Epithelial cell of proximal tubule (primary cell): ENCODE measurements around the gene C14orf93. TPM values are rescaled to one million over a fixed set of nuclear protein-coding genes. Genes with fewer than 3 reads are reported as not detected.
"Not testable (repeated sequence)": the region's sequence is repeated elsewhere in the genome, so short reads cannot be mapped to it uniquely, and the experiment has no call there.

Source experiments
- DNase-seq: peaks from one replicate; pipeline ENCODE4 v3.0.0-alpha.2; 2011; ENCODE audit warnings: low read depth
- H3K4me3 ChIP-seq: 2 replicates; pipeline ENCODE4 v1.5.1; 2011; ENCODE audit warnings: low read depth, mild to moderate bottlenecking, low read length
- CTCF ChIP-seq: conservative IDR thresholded peaks from 2 replicates; pipeline ENCODE4 v1.5.1; 2012; ENCODE audit warnings: low read depth, mild to moderate bottlenecking, low read length
- total RNA-seq: library from RNA; depleted of rRNA; stranded (reverse); fragments of >200 nt; gene quantifications from 2 replicates; pipeline ENCODE4 v1.2.3, GENCODE V29; 2015

Gene C14orf93
- total RNA-seq, 1 donor from 2014 or later = 9.4 TPM

- H3K4me3 ChIP-seq = peak overlapping the region; percentile 84
- DNase-seq = peak; percentile 75
- TF ChIP-seq CTCF = peak; percentile 18
These were observed 3.2 kb downstream of the C14orf93 start for GRCh38 chr14:23006544-23007419.

- no peak for DNase-seq
- H3K4me3 ChIP-seq = peak overlapping the region; percentile 84
- no peak for TF ChIP-seq CTCF
These were observed 3.8 kb downstream of the C14orf93 start for GRCh38 chr14:23006188-23006534.

- H3K4me3 ChIP-seq = peak overlapping the region; percentile 84
These were observed 4.3 kb downstream of the C14orf93 start for GRCh38 chr14:23005451-23006187.

GRCh38 chr14:23004274-23004673, 5.7 kb downstream of the C14orf93 start:
- H3K4me3 ChIP-seq, DNase-seq: not testable (repeated sequence)

More at GRCh38 chr14:23005451-23006187, 4.3 kb downstream of the C14orf93 start:
- TF ChIP-seq CTCF = no peak
- DNase-seq = no peak

GRCh38 chr14:23002592-23002991, 7.4 kb downstream of the C14orf93 start:
- TF ChIP-seq CTCF = no peak
- DNase-seq = no peak
- H3K4me3 ChIP-seq = no peak overlapping the region

- DNase-seq = no peak
- H3K4me3 ChIP-seq = no peak overlapping the region
- TF ChIP-seq CTCF = no peak
These were observed 9.1 kb downstream of the C14orf93 start for GRCh38 chr14:23000860-23001259.

- TF ChIP-seq CTCF = no peak
- DNase-seq = no peak
- no peak overlapping the region for H3K4me3 ChIP-seq
These were observed 11.5 kb downstream of the C14orf93 start for GRCh38 chr14:22998329-22999012.
